BE2C (cell line): Measurements from ENCODE around the gene ATXN7.

Source experiments
- DNase-seq: peaks from one replicate; pipeline ENCODE4 v3.0.0-alpha.2; 2020
- H3K27me3 ChIP-seq: fragments of 250-450 bp; sonication (Bioruptor Pico); 2 replicates; pipeline ENCODE4 v1.5.1; 2020; ENCODE audit warnings: mild to moderate bottlenecking
- H3K36me3 ChIP-seq: fragments of 250-450 bp; sonication (Bioruptor Pico); 2 replicates; pipeline ENCODE4 v1.5.1; 2020; ENCODE audit warnings: mild to moderate bottlenecking
- H3K4me1 ChIP-seq: fragments of 250-450 bp; sonication (Bioruptor Pico); 2 replicates; pipeline ENCODE4 v1.5.1; 2020
- H3K4me3 ChIP-seq: 2 replicates; pipeline ENCODE4 v1.5.1; 2011; ENCODE audit warnings: low read depth, low read length
- H3K9me3 ChIP-seq: fragments of 250-450 bp; sonication (Bioruptor Pico); 2 replicates; pipeline ENCODE4 v1.5.1; 2020
- TF ChIP-seq, protein P1 (sequence below): IDR thresholded peaks from 2 replicates; pipeline ENCODE4 v1.5.1; 2012; ENCODE audit warnings: mild to moderate bottlenecking, low read depth, low read length

The ATXN7 gene

DNA sequence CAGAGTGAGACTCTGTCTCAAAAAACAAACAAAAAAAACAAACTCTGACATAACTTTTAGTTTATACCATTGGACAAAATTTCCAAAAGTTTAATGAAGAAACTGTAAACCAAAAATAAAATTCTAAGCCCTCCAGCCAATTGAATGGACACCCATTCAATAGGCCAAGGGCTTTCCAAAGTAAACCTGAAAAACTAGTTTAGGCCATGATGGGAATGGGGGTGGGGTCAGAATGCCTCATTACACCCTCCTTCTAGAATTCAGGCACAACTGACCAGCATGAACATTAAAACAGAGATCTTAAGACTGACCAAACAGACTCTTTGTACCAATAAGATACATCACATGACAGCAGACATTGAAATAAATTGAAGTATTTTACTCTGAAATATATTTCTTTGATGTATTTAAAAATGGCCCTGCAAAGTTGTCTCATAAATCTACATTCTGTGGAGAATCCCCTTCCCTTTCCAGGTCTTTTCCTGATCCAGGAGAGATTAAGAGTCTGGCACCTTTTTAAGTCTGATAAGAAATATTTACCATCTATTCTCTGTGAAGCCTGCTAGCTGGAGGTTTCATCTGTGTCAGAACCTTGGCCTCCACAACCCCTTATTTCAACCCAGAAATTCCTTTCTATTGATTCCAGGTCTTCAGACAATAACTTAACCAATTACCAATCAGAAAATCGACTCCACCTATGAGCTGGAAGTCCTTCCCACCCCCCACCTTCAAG is 15.8 kb upstream of the ATXN7 start:
- Histone ChIP-seq H3K36me3 (peaks cover 3% of the 10 kb centered on the region), H3K4me3 (no peak overlapping the region), H3K4me1 (no peaks in the 10 kb centered on the region), H3K9me3 (no peaks in the 10 kb centered on the region), H3K27me3 (no peaks in the 10 kb centered on the region)
- TF ChIP-seq, protein P1, sequence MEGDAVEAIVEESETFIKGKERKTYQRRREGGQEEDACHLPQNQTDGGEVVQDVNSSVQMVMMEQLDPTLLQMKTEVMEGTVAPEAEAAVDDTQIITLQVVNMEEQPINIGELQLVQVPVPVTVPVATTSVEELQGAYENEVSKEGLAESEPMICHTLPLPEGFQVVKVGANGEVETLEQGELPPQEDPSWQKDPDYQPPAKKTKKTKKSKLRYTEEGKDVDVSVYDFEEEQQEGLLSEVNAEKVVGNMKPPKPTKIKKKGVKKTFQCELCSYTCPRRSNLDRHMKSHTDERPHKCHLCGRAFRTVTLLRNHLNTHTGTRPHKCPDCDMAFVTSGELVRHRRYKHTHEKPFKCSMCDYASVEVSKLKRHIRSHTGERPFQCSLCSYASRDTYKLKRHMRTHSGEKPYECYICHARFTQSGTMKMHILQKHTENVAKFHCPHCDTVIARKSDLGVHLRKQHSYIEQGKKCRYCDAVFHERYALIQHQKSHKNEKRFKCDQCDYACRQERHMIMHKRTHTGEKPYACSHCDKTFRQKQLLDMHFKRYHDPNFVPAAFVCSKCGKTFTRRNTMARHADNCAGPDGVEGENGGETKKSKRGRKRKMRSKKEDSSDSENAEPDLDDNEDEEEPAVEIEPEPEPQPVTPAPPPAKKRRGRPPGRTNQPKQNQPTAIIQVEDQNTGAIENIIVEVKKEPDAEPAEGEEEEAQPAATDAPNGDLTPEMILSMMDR: no peak
- no peak for DNase-seq

DNA sequence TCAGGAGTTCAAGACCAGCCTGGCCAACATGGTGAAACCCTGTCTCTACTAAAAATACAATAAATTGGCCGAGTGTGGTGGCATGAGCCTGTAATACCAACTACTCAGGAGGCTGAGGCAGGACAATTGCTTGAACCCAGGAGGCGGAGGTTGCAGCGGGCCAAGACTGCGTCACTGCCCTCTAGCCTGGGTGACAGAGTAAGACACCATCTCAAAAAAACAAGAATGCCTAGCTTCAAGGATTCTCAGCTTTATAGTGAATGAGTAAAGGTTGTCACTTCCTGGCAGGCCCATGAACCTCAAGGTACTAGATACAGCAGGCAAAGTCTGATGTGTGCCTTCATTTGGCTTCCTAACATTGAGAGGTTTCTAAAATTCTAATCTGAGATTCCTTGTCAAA is 14.5 kb upstream of the ATXN7 start:
- H3K4me3 ChIP-seq: no peak overlapping the region
- TF ChIP-seq, protein P1: no peak

DNA sequence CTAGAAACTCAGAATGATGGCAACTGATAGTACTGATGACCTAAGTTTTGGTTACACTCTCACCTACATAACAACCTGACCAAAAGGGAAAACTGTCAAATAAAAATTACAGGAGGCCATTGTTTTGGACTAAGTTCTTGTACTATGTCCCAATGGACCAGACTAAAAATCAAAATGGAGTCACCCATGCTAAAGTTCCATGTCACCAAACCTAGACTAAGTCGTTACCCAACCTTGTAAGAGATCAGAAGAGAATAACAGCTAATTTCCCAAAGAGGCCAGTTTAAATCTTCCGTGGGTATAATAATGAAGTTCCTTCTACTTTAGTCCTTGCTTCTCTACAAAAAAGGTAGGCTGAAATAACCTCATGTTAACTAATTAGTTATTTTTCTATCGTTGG is 12.4 kb upstream of the ATXN7 start:
- TF ChIP-seq, protein P1: no peak

More for the DNA sequence above, 14.5 kb upstream of the ATXN7 start:
- Histone ChIP-seq H3K36me3 (peaks cover 3% of the 10 kb centered on the region), H3K27me3 (no peaks in the 10 kb centered on the region), H3K4me1 (no peaks in the 10 kb centered on the region), H3K9me3 (no peaks in the 10 kb centered on the region)
- DNase-seq: no peak

DNA sequence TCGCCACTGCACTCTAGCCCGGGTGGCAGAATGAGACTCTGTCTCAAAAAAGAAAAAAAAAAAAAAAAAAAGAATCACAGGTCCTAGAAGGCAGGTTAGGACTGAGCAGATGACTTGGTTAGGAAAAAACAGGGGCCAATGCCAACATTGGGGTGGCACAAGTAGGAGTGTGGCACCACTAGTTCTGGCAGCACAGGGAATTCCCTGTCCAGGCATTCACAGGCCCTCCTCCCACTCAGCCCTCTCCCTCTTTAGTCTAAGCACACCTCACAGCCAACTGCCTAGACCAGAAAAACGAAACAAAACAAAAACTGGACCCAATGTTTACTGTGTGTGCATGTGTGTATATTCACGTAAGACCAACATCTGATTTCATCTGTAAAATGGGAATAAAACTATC is 10.6 kb upstream of the ATXN7 start:
- Histone ChIP-seq H3K9me3 (no peaks in the 10 kb centered on the region), H3K4me3 (no peak overlapping the region), H3K36me3 (peaks cover 3% of the 10 kb centered on the region), H3K27me3 (no peaks in the 10 kb centered on the region), H3K4me1 (no peaks in the 10 kb centered on the region)
- TF ChIP-seq, protein P1: no peak
- no peak for DNase-seq

More for the DNA sequence above, 12.4 kb upstream of the ATXN7 start:
- no peak for DNase-seq
- H3K4me1 ChIP-seq: no peaks in the 10 kb centered on the region
- no peaks in the 10 kb centered on the region for H3K9me3 ChIP-seq
- peaks cover 3% of the 10 kb centered on the region for H3K36me3 ChIP-seq
- H3K4me3 ChIP-seq: no peak overlapping the region
- H3K27me3 ChIP-seq: no peaks in the 10 kb centered on the region

DNA sequence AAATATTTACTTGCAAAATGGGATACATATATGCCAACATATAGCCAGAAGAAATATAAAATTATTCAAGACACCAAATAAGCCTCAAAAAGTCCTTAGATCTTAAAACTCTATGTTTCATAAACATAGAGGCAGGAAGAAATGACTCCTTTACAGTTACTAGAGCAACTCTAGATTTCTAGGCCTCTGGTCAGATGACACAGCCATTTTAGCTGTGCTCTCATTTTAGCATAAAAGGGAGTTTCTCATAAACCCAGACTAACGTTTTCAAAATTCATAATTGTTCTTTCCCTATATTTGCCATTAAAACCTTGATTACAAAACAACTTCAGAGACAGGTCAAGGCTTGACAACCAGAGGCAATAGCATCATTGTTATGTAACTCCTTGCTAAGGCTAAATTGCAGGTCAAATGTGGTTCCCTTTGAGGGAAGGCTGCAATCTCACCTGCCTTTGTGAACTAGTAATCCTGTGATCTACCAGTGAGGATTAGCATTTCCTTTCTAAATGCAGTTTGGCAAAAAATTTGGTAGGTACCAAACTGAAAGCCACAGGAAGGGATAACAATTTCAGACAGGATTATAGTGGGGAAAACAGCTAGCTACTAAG is 8.2 kb upstream of the ATXN7 start:
- Histone ChIP-seq H3K4me1 (no peaks in the 10 kb centered on the region), H3K36me3 (peaks cover 3% of the 10 kb centered on the region), H3K4me3 (no peak overlapping the region), H3K9me3 (no peaks in the 10 kb centered on the region), H3K27me3 (no peaks in the 10 kb centered on the region)
- DNase-seq: no peak
- TF ChIP-seq, protein P1: no peak

DNA sequence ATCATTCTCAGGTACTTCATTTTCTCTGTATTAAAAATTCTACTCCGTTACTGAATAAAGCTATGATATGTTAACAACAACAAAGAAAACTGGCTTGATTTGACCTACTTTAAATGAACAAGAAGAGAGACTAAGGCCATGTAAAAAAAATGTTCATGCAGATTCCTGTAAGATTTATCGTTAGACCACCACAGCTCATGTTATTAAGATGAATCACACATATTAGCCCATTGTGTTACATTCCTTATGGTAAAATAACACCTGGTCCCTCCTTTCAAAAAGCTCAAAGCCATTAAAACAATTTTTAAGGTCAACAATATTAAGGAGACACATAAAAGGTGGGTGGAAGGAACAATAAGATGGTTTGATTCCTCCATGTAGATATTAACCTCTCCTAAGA is 6.4 kb upstream of the ATXN7 start:
- Histone ChIP-seq H3K4me1 (no peaks in the 10 kb centered on the region), H3K9me3 (no peaks in the 10 kb centered on the region), H3K36me3 (no peaks in the 10 kb centered on the region; the same call in 1 of the 2 replicates), H3K27me3 (no peaks in the 10 kb centered on the region), H3K4me3 (no peak overlapping the region)
- DNase-seq: no peak
- TF ChIP-seq, protein P1: no peak
